CD8-positive, alpha-beta memory T cell (primary cell): ENCODE measurements around the gene CD34. TPM values are rescaled to one million over a fixed set of nuclear protein-coding genes. Genes with fewer than 3 reads are reported as not detected.

Experiments
- CTCF ChIA-PET: fragments of 350-600 bp; sonication (Branson Sonifier 250); formaldehyde crosslinking; loops from one replicate; lab custom pipeline; 2021; ENCODE audit warnings: antibody characterized with exemption; lab: Charles Lee
- POLR2A ChIA-PET: fragments of 350-600 bp; sonication (Branson Sonifier 250); formaldehyde crosslinking; loops from one replicate; lab custom pipeline; 2021; ENCODE audit warnings: antibody characterized with exemption; lab: Charles Lee
- DNase-seq, 5 donors: peaks; one replicate each; pipeline versions ENCODE4 v3.0.0 to v3.0.0-alpha.2; 2020 to 2022; ENCODE audit warnings: mixed read lengths in 1 of 5
- H3K27ac ChIP-seq: one replicate; pipeline ENCODE4 v1.7.0; 2013; ENCODE audit warnings: low read depth, mild to moderate bottlenecking, low read length, moderate library complexity
- H3K27me3 ChIP-seq: 2 replicates; pipeline ENCODE4 v1.7.0; 2013; ENCODE audit warnings: low read length, mild to moderate bottlenecking; ENCODE audit not compliant: insufficient read depth, poor library complexity, severe bottlenecking
- H3K36me3 ChIP-seq: 2 replicates; pipeline ENCODE4 v1.7.0; 2013; ENCODE audit warnings: mild to moderate bottlenecking, low read length, moderate library complexity; ENCODE audit not compliant: insufficient read depth
- H3K4me1 ChIP-seq: 2 replicates; pipeline ENCODE4 v1.7.0; 2013; ENCODE audit warnings: mild to moderate bottlenecking, low read length, moderate library complexity; ENCODE audit not compliant: insufficient read depth
- H3K4me3 ChIP-seq: 2 replicates; pipeline ENCODE4 v1.7.0; 2013; ENCODE audit warnings: mild to moderate bottlenecking, low read length
- H3K9me3 ChIP-seq: 2 replicates; pipeline ENCODE4 v1.7.0; 2013; ENCODE audit warnings: mild to moderate bottlenecking, low read length
- H3K27ac Mint-ChIP-seq, 8 donors: one replicate each; pipeline ENCODE4 v1.8.0; 2020 to 2021; ENCODE audit warnings: mixed read lengths in 8 of 8, mild to moderate bottlenecking in 6 of 8, inconsistent platforms in 3 of 8, moderate library complexity in 3 of 8
- H3K27me3 Mint-ChIP-seq, 2 donors: one replicate each; pipeline ENCODE4 v1.8.0; 2020 to 2021; ENCODE audit warnings: mixed read lengths in 2 of 2, mild to moderate bottlenecking in 1 of 2, moderate library complexity in 1 of 2
- H3K36me3 Mint-ChIP-seq, 3 donors: one replicate each; pipeline ENCODE4 v1.8.0; 2020 to 2021; ENCODE audit warnings: mixed read lengths in 3 of 3, inconsistent platforms in 1 of 3, mild to moderate bottlenecking in 1 of 3
- H3K4me1 Mint-ChIP-seq, 3 donors: one replicate each; pipeline ENCODE4 v1.8.0; 2020 to 2021; ENCODE audit warnings: mixed read lengths in 3 of 3, inconsistent platforms in 1 of 3, mild to moderate bottlenecking in 1 of 3
- H3K4me3 Mint-ChIP-seq, 7 donors: one replicate each; pipeline ENCODE4 v1.8.0; 2020 to 2021; ENCODE audit warnings: mixed read lengths in 7 of 7, mild to moderate bottlenecking in 6 of 7, moderate library complexity in 4 of 7, inconsistent platforms in 2 of 7
- H3K9me3 Mint-ChIP-seq, 5 donors: one replicate each; pipeline ENCODE4 v1.8.0; 2020 to 2022; ENCODE audit warnings: mixed read lengths in 5 of 5, mild to moderate bottlenecking in 3 of 5, moderate library complexity in 2 of 5, inconsistent platforms in 1 of 5
- polyA plus RNA-seq: library from polyadenylated mRNA; unstranded; fragments of 300-500 nt; fragmentation: Illumina TruSeq; gene quantifications from one replicate; pipeline ENCODE4 v1.2.3, GENCODE V29; 2021
- total RNA-seq, 2 experiments: library from RNA; stranded (reverse); gene quantifications; one replicate each; pipeline ENCODE4 v1.2.3, GENCODE V29; 2021

The CD34 gene
- total and polyA plus RNA-seq, 3 experiments from 2014 or later, result not detected

- POLR2A ChIA-PET, result no interaction called here
Measured at GRCh38 chr1:207918011-207918410, 7.1 kb upstream of the CD34 start.

DNA sequence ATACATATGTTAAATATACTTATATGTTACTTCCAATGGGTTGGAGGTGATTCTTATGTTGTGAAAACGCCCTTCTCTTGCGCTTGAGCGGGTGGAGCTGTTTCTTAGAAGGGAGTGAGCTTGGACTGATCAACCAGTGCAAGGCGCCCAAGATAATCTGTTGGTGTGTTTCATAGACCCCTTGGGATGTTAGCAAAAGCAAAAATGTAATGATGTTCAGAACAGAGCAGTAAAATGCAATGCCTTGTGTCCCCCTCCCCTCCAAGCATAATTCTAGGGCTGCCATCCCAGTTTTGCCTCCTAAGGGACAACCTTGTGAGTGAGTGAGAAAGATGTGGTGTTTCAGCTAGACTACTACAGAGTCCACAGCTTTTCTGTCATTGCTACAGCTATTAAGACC, 6.2 kb upstream of the CD34 start:
- H3K4me3 ChIP-seq, result no peak overlapping the region
- no peaks in the 10 kb centered on the region for H3K36me3 Mint-ChIP-seq
- POLR2A ChIA-PET, result no interaction called here
- H3K9me3 Mint-ChIP-seq, result no peaks in the 10 kb centered on the region
- H3K4me1 ChIP-seq, result no peaks in the 10 kb centered on the region
- H3K4me3 Mint-ChIP-seq, result no peak overlapping the region
- no peaks in the 10 kb centered on the region for H3K4me1 Mint-ChIP-seq
- H3K27me3 Mint-ChIP-seq, result peaks cover 15 to 61% of the 10 kb centered on the region in 2 donors
- no peaks in the 10 kb centered on the region for H3K36me3 ChIP-seq
- no peaks in the 10 kb centered on the region for H3K9me3 ChIP-seq
- CTCF ChIA-PET, result interaction anchor here (1.3 kb wide), 1 partner anchor 11 kb away, joined by 3 read pairs; no protein-coding TSS in a partner anchor
- H3K27me3 ChIP-seq, result peaks cover under 1% of the 10 kb centered on the region
- no peak overlapping the region for H3K27ac Mint-ChIP-seq
- DNase-seq, result no peak
- no peak overlapping the region for H3K27ac ChIP-seq

More at GRCh38 chr1:207918011-207918410, 7.1 kb upstream of the CD34 start:
- CTCF ChIA-PET, result interaction anchor here (1.3 to 1.4 kb wide), 2 partner anchors 10 to 13 kb away, joined by 3 to 4 read pairs; no protein-coding TSS in a partner anchor
- DNase-seq, result no peak
- Histone ChIP-seq H3K4me3 (no peak overlapping the region), H3K27me3 (no peaks in the 10 kb centered on the region), H3K9me3 (no peaks in the 10 kb centered on the region), H3K4me1 (no peaks in the 10 kb centered on the region), H3K36me3 (no peaks in the 10 kb centered on the region), H3K27ac (no peak overlapping the region)
- Mint-ChIP-seq H3K27me3 (peaks cover 10 to 60% of the 10 kb centered on the region in 2 donors), H3K9me3 (no peaks in the 10 kb centered on the region), H3K4me3 (no peak overlapping the region), H3K4me1 (no peaks in the 10 kb centered on the region), H3K36me3 (no peaks in the 10 kb centered on the region), H3K27ac (no peak overlapping the region)

- H3K36me3 ChIP-seq, result no peaks in the 10 kb centered on the region
- POLR2A ChIA-PET, result no interaction called here
- peaks cover 11 to 21% (median 15%) of the 10 kb centered on the region in 3 donors for H3K4me1 Mint-ChIP-seq
- no peak overlapping the region for H3K4me3 ChIP-seq
- no peaks in the 10 kb centered on the region for H3K36me3 Mint-ChIP-seq
- H3K9me3 Mint-ChIP-seq, result no peaks in the 10 kb centered on the region
- H3K27me3 ChIP-seq, result peaks cover 15% of the 10 kb centered on the region
- H3K27ac Mint-ChIP-seq, result peak overlapping the region in 1 of 8 donors; percentile 12
- peaks cover 40 to 69% of the 10 kb centered on the region in 2 donors for H3K27me3 Mint-ChIP-seq
- H3K4me3 Mint-ChIP-seq, result no peak overlapping the region
- no peaks in the 10 kb centered on the region for H3K9me3 ChIP-seq
- peaks cover 4% of the 10 kb centered on the region for H3K4me1 ChIP-seq
- CTCF ChIA-PET, result no interaction called here
- no peak for DNase-seq
- no peak overlapping the region for H3K27ac ChIP-seq
Measured at GRCh38 chr1:207913951-207914350, 3.0 kb upstream of the CD34 start.

DNA sequence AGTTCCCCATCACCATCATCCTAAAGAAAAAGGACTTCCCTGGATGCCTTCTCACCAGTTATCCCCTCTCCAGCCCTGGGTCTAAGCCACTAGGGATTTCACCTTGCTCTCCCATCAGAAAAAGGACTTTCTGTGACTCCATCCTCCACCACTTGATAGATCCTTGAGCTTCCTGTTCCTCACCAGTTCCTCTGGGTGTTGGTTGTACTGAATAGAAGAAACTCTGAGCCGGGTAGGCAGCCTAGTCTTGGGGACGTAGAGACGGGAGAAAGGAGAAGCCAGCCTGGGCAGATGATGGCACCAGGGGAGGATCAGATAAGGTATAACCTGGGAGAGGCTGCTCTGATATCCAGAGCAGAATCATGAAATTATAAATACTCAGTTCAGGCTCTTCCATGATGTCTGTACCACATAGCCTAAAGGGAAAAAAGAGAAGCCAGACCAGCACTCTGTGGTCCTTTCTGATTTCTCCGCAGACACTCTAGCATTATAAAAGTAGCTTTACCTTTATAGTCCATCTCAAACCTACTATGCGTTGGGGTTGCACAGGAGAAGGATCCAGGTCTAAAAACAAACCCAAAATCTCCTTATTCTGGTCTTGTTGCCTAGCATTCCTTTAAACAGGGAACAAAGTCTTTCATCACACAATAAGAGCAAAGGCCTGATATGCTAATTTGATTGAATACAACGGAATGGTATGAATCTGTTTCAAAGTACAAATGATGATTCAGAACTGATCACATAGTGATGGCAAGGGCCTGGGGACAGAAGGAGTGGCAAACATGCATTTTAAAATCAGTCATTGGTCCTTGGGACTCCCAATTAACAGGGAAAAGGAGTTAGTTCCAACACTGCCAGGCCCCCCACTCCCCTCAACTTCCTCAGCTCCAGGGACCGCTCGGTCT, 1.2 kb upstream of the CD34 start:
- ChIA-PET POLR2A (no interaction called here), CTCF (no interaction called here)
- no peaks in the 10 kb centered on the region for H3K36me3 ChIP-seq
- no peaks in the 10 kb centered on the region for H3K9me3 ChIP-seq
- Mint-ChIP-seq H3K36me3 (no peaks in the 10 kb centered on the region), H3K4me1 (peaks cover 11 to 21% (median 15%) of the 10 kb centered on the region in 3 donors), H3K27ac (peak overlapping the region in 1 of 8 donors; percentile 20), H3K9me3 (no peaks in the 10 kb centered on the region), H3K4me3 (peak overlapping the region in 4 of 7 donors; percentile 11 to 60 (median 35)), H3K27me3 (peaks cover 40 to 71% of the 10 kb centered on the region in 2 donors)
- H3K4me3 ChIP-seq, result no peak overlapping the region
- no peak for DNase-seq
- H3K4me1 ChIP-seq, result peaks cover 4% of the 10 kb centered on the region
- no peak overlapping the region for H3K27ac ChIP-seq
- peaks cover 15% of the 10 kb centered on the region for H3K27me3 ChIP-seq

DNA sequence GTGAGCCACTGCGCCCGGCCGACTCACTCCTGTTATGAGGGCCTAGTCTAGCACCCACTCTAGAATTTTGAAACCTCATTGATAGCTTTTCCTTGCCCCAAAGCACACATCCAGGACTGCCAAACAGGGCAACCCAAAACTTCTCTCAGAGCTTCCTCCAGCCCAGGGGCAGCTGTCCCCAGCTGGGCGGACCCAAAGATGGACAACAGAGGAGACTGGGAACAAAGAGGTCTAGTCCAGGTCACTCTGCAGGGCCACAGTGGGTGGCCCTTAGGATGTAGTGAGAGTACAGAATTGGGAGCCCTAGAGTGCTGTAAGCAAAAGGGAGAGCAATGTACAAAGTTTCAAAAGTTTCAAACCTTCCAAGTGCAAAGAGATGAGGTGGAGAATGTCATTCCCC, 1.2 kb downstream of the CD34 start:
- Mint-ChIP-seq H3K4me1 (peaks cover 11 to 21% (median 15%) of the 10 kb centered on the region in 3 donors), H3K27ac (peak overlapping the region in 1 of 8 donors; percentile 69), H3K9me3 (no peaks in the 10 kb centered on the region), H3K27me3 (peaks cover 37 to 68% of the 10 kb centered on the region in 2 donors), H3K4me3 (peak overlapping the region in 5 of 7 donors; percentile 2 to 57 (median 17)), H3K36me3 (no peaks in the 10 kb centered on the region)
- Histone ChIP-seq H3K27me3 (peaks cover 15% of the 10 kb centered on the region), H3K4me1 (peaks cover 4% of the 10 kb centered on the region), H3K9me3 (no peaks in the 10 kb centered on the region), H3K27ac (no peak overlapping the region), H3K36me3 (no peaks in the 10 kb centered on the region), H3K4me3 (no peak overlapping the region)
- no peak for DNase-seq
- CTCF ChIA-PET, result interaction anchor here (1.3 kb wide), 1 partner anchor 22 kb away, joined by 5 read pairs; no protein-coding TSS in a partner anchor
- POLR2A ChIA-PET, result no interaction called here

GRCh38 chr1:207908107-207908734, 2.7 kb downstream of the CD34 start:
- Histone ChIP-seq H3K4me1 (peaks cover 4% of the 10 kb centered on the region), H3K27me3 (peaks cover 15% of the 10 kb centered on the region), H3K27ac (no peak overlapping the region), H3K9me3 (no peaks in the 10 kb centered on the region), H3K36me3 (no peaks in the 10 kb centered on the region), H3K4me3 (no peak overlapping the region)
- H3K9me3 Mint-ChIP-seq, result no peaks in the 10 kb centered on the region
- H3K27me3 Mint-ChIP-seq, result peaks cover 34 to 56% of the 10 kb centered on the region in 2 donors
- H3K36me3 Mint-ChIP-seq, result no peaks in the 10 kb centered on the region
- ChIA-PET POLR2A (no interaction called here), CTCF (interaction anchor here (1.0 kb wide), 1 partner anchor 11 kb away, joined by 3 read pairs; no protein-coding TSS in a partner anchor)
- DNase-seq, result no peak
- no peak overlapping the region for H3K4me3 Mint-ChIP-seq
- no peak overlapping the region for H3K27ac Mint-ChIP-seq
- H3K4me1 Mint-ChIP-seq, result peaks cover 11 to 21% (median 15%) of the 10 kb centered on the region in 3 donors

DNA sequence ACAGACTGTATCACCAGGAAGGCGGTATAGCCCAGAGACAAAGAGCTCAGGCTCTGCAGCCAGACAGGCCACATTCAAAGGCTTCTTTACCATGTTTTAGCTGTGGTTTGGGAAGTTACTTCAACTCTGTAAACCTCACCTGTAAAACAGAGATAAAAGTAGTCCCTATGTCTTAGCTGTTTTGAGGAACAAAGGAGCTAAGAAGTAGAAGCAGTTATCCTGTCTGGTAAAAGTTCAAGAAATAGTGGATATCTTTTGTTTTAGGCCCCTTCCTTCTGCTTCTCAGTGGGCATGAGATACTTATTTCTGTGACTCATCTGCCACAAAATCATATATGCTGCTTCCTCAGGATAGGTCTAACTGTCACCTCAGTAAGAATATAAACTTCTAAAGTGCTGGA, 6.5 kb downstream of the CD34 start:
- POLR2A ChIA-PET, result no interaction called here
- H3K9me3 Mint-ChIP-seq, result no peaks in the 10 kb centered on the region
- H3K4me3 Mint-ChIP-seq, result no peak overlapping the region

More for the DNA sequence above, 6.5 kb downstream of the CD34 start:
- Histone ChIP-seq H3K27ac (no peak overlapping the region), H3K4me1 (no peaks in the 10 kb centered on the region), H3K36me3 (no peaks in the 10 kb centered on the region), H3K9me3 (no peaks in the 10 kb centered on the region), H3K27me3 (no peaks in the 10 kb centered on the region), H3K4me3 (no peak overlapping the region)
- Mint-ChIP-seq H3K27me3 (peaks cover 3 to 20% of the 10 kb centered on the region in 2 donors), H3K4me1 (no peaks in the 10 kb centered on the region), H3K27ac (no peak overlapping the region), H3K36me3 (no peaks in the 10 kb centered on the region)
- no peak for DNase-seq
- CTCF ChIA-PET, result interaction anchor here (0.8 kb wide), 1 partner anchor 14 kb away, joined by 4 read pairs; no protein-coding TSS in a partner anchor
